HCT116 (cell line): ENCODE data around the gene SCN1B. TPM values are rescaled to one million over a fixed set of nuclear protein-coding genes. Genes with fewer than 3 reads are reported as not detected.

ENCODE experiments used
- ATAC-seq: fragments of 200-7000 bp; cut with Tn5 transposase; 2 replicates; pipeline ENCODE4 v1.9.1; 2020; ENCODE audit warnings: mild to moderate bottlenecking, moderate library complexity
- BruUV-seq: library from RNA; stranded (reverse); fragments of 400-500 nt; replicated peaks from 2 replicates; lab custom pipeline; 2021; lab: Mats Ljungman, UMichigan
- CTCF ChIA-PET: fragments of 300-600 bp; sonication (Branson Sonifier 250); formaldehyde crosslinking; loops from one replicate; lab custom pipeline; 2021; ENCODE audit warnings: antibody characterized with exemption; lab: Charles Lee
- POLR2A ChIA-PET: fragments of 300-600, 350-600 bp; sonication (Branson Sonifier 250); formaldehyde crosslinking; loops from one replicate; lab custom pipeline; 2021; ENCODE audit warnings: antibody characterized with exemption; lab: Charles Lee
- RAD21 ChIA-PET, 2 experiments: fragments of 300-600 bp; sonication (Branson Sonifier 250); formaldehyde crosslinking; loops; one replicate each; lab custom pipeline; 2023; ENCODE audit warnings: low total read pairs in 2 of 2; ENCODE audit not compliant: uncharacterized antibody in 2 of 2, unreplicated experiment in 2 of 2, low non-redundant PET in 1 of 2; lab: Charles Lee
- DNase-seq: peaks from one replicate; pipeline ENCODE4 v3.0.0-alpha.2; 2010; ENCODE audit warnings: low read depth, low spot score
- H2AFZ ChIP-seq: fragments of 200-600 bp; shearing (Covaris generic), sonication (generic); 2 replicates; pipeline ENCODE4 v1.6.1; 2017; ENCODE audit warnings: low read depth, mixed run types, mixed read lengths, antibody characterized with exemption, low read length; ENCODE audit not compliant: poor library complexity, severe bottlenecking
- H3K27ac ChIP-seq: 2 replicates; pipeline ENCODE4 v1.5.1; 2012; ENCODE audit warnings: low read depth, low read length
- H3K27me3 ChIP-seq: fragments of 200-600 bp; sonication (generic); 2 replicates; pipeline ENCODE4 v1.6.1; 2016; ENCODE audit warnings: mixed run types, low read length, mixed read lengths; ENCODE audit not compliant: insufficient read depth
- H3K36me3 ChIP-seq, 2 experiments: fragments of 200-500 bp in 1 of 2; fragments of 200-600 bp in 1 of 2; sonication (Bioruptor generic) in 1 of 2; sonication (generic) in 1 of 2; 2 replicates each; pipeline versions ENCODE4 v1.5.1 to v1.6.1; 2014 to 2016; ENCODE audit warnings: low read length in 2 of 2, inconsistent platforms in 1 of 2, mixed read lengths in 1 of 2, mixed run types in 1 of 2; ENCODE audit not compliant: insufficient read depth in 2 of 2, control insufficient read depth in 1 of 2
- H3K4me1 ChIP-seq, 2 experiments: fragments of 200-600 bp in 1 of 2; sonication (generic) in 1 of 2; 2 replicates each; pipeline versions ENCODE4 v1.5.1 to v1.6.1; 2012 to 2017; ENCODE audit warnings: low read length in 2 of 2, inconsistent platforms in 1 of 2, mild to moderate bottlenecking in 1 of 2, mixed read lengths in 1 of 2, mixed run types in 1 of 2, moderate library complexity in 1 of 2; ENCODE audit not compliant: insufficient read depth in 2 of 2, control insufficient read depth in 1 of 2
- H3K4me2 ChIP-seq: fragments of 200-600 bp; sonication (generic); 2 replicates; pipeline ENCODE4 v1.6.1; 2017; ENCODE audit warnings: mixed run types, low read length, mixed read lengths
- H3K4me3 ChIP-seq, 2 experiments: fragments of 200-600 bp in 1 of 2; sonication (generic) in 1 of 2; replicated peaks in 1 of 2; 2 replicates each; pipeline ENCODE4 v1.5.1; 2011 to 2016; ENCODE audit warnings: low read length in 2 of 2, control low read depth in 1 of 2, low read depth in 1 of 2, mild to moderate bottlenecking in 1 of 2, mixed read lengths in 1 of 2, mixed run types in 1 of 2
- H3K79me2 ChIP-seq: fragments of 200-600 bp; sonication (generic); 2 replicates; pipeline ENCODE4 v1.6.1; 2017; ENCODE audit warnings: mild to moderate bottlenecking, mixed run types, low read length, moderate library complexity, mixed read lengths; ENCODE audit not compliant: insufficient read depth
- H3K9ac ChIP-seq: fragments of 200-600 bp; sonication (generic); 2 replicates; pipeline ENCODE4 v1.6.1; 2016; ENCODE audit warnings: low read length, mixed read lengths
- H3K9me2 ChIP-seq: fragments of 200-600 bp; sonication (generic), shearing (Covaris generic); 2 replicates; pipeline ENCODE4 v1.6.1; 2017; ENCODE audit warnings: mixed run types, mild to moderate bottlenecking, moderate library complexity; ENCODE audit not compliant: insufficient read depth
- H3K9me3 ChIP-seq, 2 experiments: fragments of 200-500 bp in 1 of 2; fragments of 200-600 bp in 1 of 2; sonication (Bioruptor generic) in 1 of 2; sonication (generic) in 1 of 2; 2 replicates each; pipeline ENCODE4 v1.6.1; 2014 to 2017; ENCODE audit warnings: low read length in 2 of 2, mixed read lengths in 2 of 2, inconsistent platforms in 1 of 2, low read depth in 1 of 2, mild to moderate bottlenecking in 1 of 2, mixed run types in 1 of 2, moderate library complexity in 1 of 2; ENCODE audit not compliant: control insufficient read depth in 1 of 2, insufficient read depth in 1 of 2
- H4K20me1 ChIP-seq: fragments of 200-600 bp; sonication (generic), shearing (Covaris generic); 2 replicates; pipeline ENCODE4 v1.6.1; 2017; ENCODE audit warnings: mixed run types, mild to moderate bottlenecking, moderate library complexity; ENCODE audit not compliant: insufficient read depth
- CEBPB ChIP-seq: IDR thresholded peaks from 2 replicates; pipeline ENCODE4 v1.6.1; 2012; ENCODE audit warnings: low read depth
- ELF1 ChIP-seq: IDR thresholded peaks from 2 replicates; pipeline ENCODE4 v1.6.1; 2012; ENCODE audit warnings: low read depth, borderline replicate concordance
- EZH2 ChIP-seq: fragments of 200-600 bp; sonication (generic); IDR thresholded peaks from 2 replicates; pipeline ENCODE4 v1.6.1; 2017; ENCODE audit warnings: antibody characterized with exemption, mixed run types
- JUND ChIP-seq: IDR thresholded peaks from 2 replicates; pipeline ENCODE4 v1.6.1; 2012
- POLR2A ChIP-seq: IDR thresholded peaks from 2 replicates; pipeline ENCODE4 v1.7.0; 2011; ENCODE audit warnings: borderline replicate concordance; ENCODE audit not compliant: insufficient read depth, insufficient read length; ENCODE audit errors: extremely low read depth
- SP1 ChIP-seq: IDR thresholded peaks from 2 replicates; pipeline ENCODE4 v1.6.1; 2012; ENCODE audit warnings: low read depth
- SRF ChIP-seq: IDR thresholded peaks from 2 replicates; pipeline ENCODE4 v1.6.1; 2012; ENCODE audit warnings: low read depth
- TCF7L2 ChIP-seq: IDR thresholded peaks from 2 replicates; pipeline ENCODE4 v1.7.0; 2011; ENCODE audit warnings: borderline replicate concordance, inconsistent platforms; ENCODE audit not compliant: insufficient read depth, insufficient read length; ENCODE audit errors: extremely low read depth
- YY1 ChIP-seq: IDR thresholded peaks from 2 replicates; pipeline ENCODE4 v1.6.1; 2011; ENCODE audit warnings: low read length, low read depth, moderate library complexity, mild to moderate bottlenecking; ENCODE audit not compliant: insufficient replicate concordance; ENCODE audit errors: extremely low read depth
- ZFX ChIP-seq: fragments of 450-650 bp; IDR thresholded peaks from 2 replicates; pipeline ENCODE4 v1.6.1; 2017
- intact Hi-C: fragments of 100-400 bp; cut with micrococcal nuclease; formaldehyde crosslinking; loops from 2 replicates; pipeline ENCODE4 v1.10.0; 2022
- total RNA-seq: library from RNA; stranded (reverse); gene quantifications from one replicate; pipeline ENCODE4 v1.2.1, GENCODE V29; 2021; ENCODE audit not compliant: unreplicated experiment
- TF ChIP-seq, protein P1 (sequence below): IDR thresholded peaks from 2 replicates; pipeline ENCODE4 v1.6.1; 2012
- TF ChIP-seq, protein P2 (sequence below): IDR thresholded peaks from 2 replicates; pipeline ENCODE4 v1.6.1; 2011; ENCODE audit warnings: mild to moderate bottlenecking, low read length, moderate library complexity; ENCODE audit not compliant: insufficient replicate concordance; ENCODE audit errors: extremely low read depth

Gene SCN1B
- total RNA-seq, 1 experiment from 2014 or later = 6.6 TPM

DNA sequence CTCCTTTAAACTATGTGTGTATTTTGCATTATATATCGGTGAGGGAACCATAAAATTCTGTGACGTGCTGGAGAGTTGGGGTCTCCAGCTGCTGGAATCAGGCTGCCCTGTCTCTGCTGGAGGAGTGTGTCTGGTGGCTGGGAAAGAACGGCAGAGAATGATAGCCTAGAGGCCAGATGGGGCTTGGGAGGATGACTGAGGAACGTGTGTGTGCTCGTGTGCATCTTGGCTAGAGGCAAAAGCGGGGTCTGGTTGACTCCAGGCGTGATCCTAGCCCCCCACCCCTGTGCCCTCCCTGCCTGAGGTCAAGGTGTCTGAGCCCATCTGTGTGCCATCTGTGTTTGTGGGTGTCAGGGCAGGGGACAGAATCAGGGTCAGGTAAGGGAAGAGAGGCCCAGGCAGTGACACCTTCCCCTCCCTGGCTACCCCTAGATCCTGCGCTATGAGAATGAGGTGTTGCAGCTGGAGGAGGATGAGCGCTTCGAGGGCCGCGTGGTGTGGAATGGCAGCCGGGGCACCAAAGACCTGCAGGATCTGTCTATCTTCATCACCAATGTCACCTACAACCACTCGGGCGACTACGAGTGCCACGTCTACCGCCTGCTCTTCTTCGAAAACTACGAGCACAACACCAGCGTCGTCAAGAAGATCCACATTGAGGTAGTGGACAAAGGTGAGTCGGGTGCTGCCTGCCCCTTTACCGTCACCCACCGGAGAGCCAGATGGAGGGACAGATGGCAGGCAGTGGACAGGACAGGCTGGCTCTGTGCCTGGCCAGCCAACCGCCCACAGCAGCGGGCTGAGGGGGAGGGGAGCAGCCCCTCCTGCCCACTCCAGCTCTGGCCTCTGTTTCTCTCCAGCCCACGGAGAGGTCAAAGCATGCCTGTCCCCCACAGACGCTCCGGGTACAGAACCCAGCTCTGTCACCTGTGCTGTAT lies 3.1 kb downstream of the SCN1B start:
- Histone ChIP-seq H3K36me3 (no peaks in the 10 kb centered on the region; a peak in 1 of 4 replicates), H3K9me2 (no peaks in the 10 kb centered on the region), H3K79me2 (no peaks in the 10 kb centered on the region), H3K4me1 (peaks cover 6 to 18% of the 10 kb centered on the region in 2 experiments; a peak in 3 of 4 replicates), H3K27ac (no peak overlapping the region), H3K9ac (no peak overlapping the region), H3K27me3 (no peaks in the 10 kb centered on the region), H4K20me1 (no peaks in the 10 kb centered on the region), H2AFZ (no peak overlapping the region), H3K9me3 (no peaks in the 10 kb centered on the region), H3K4me3 (no peak overlapping the region), H3K4me2 (no peak overlapping the region)
- CTCF ChIA-PET = no interaction called here
- ATAC-seq (no peak), DNase-seq (no peak)
- no TSS peak for BruUV-seq
- no peak for TF ChIP-seq YY1
- RAD21 ChIA-PET = no interaction called here
- intact Hi-C loops = no loop called here
- POLR2A ChIA-PET = no interaction called here

DNA sequence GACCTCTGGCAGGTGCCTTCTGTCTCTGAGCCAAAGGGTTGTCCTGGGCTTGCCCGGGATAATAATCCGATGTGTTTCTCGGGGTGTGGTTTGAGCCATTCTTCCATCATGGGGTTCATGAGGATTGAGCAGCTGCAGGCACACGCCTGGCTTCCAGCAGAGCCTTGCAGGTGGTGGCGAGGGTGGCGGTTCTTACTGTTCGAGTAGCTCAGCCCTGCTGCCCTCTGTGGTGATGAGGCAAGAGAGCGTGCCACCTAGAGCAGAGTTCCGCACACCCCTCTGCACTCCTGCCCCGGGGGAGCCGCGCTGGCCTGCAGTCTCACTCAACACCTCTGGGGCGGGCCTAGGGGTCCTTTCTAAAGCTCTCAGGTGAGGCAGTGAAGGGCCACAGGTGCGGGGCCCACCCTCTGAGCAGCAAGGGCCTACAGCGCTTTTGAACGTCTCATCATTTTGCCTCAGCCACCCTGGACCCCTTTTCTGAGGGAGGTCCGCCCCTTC lies 3.8 kb downstream of the SCN1B start:
- H3K36me3 ChIP-seq = no peaks in the 10 kb centered on the region; a peak in 1 of 4 replicates
- no TSS peak for BruUV-seq
- H4K20me1 ChIP-seq = no peaks in the 10 kb centered on the region
- ATAC-seq = no peak
- no peaks in the 10 kb centered on the region for H3K79me2 ChIP-seq
- H2AFZ ChIP-seq = no peak overlapping the region
- intact Hi-C loops = no loop called here
- TF ChIP-seq, protein P1, sequence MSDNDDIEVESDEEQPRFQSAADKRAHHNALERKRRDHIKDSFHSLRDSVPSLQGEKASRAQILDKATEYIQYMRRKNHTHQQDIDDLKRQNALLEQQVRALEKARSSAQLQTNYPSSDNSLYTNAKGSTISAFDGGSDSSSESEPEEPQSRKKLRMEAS = no peak
- TF ChIP-seq TCF7L2 (no peak), JUND (no peak), CEBPB (no peak), POLR2A (no peak), ZFX (no peak), ELF1 (no peak), EZH2 (no peak), SRF (no peak), SP1 (no peak)
- TF ChIP-seq, protein P2, sequence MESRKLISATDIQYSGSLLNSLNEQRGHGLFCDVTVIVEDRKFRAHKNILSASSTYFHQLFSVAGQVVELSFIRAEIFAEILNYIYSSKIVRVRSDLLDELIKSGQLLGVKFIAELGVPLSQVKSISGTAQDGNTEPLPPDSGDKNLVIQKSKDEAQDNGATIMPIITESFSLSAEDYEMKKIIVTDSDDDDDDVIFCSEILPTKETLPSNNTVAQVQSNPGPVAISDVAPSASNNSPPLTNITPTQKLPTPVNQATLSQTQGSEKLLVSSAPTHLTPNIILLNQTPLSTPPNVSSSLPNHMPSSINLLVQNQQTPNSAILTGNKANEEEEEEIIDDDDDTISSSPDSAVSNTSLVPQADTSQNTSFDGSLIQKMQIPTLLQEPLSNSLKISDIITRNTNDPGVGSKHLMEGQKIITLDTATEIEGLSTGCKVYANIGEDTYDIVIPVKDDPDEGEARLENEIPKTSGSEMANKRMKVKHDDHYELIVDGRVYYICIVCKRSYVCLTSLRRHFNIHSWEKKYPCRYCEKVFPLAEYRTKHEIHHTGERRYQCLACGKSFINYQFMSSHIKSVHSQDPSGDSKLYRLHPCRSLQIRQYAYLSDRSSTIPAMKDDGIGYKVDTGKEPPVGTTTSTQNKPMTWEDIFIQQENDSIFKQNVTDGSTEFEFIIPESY = no peak
- peaks cover 6 to 17% of the 10 kb centered on the region in 2 experiments; a peak in 3 of 4 replicates for H3K4me1 ChIP-seq
- RAD21 ChIA-PET = no interaction called here
- POLR2A ChIA-PET = no interaction called here
- no peak overlapping the region for H3K9ac ChIP-seq
- H3K27ac ChIP-seq = no peak overlapping the region
- no peaks in the 10 kb centered on the region for H3K9me2 ChIP-seq
- DNase-seq = no peak
- no peak overlapping the region for H3K4me2 ChIP-seq
- H3K4me3 ChIP-seq = no peak overlapping the region
- no peaks in the 10 kb centered on the region for H3K27me3 ChIP-seq
- CTCF ChIA-PET = interaction anchor here (1.1 kb wide), 1 partner anchor 10 kb away, joined by 5 read pairs; no protein-coding TSS in a partner anchor
- no peaks in the 10 kb centered on the region for H3K9me3 ChIP-seq
